IMR-90 (cell line): ENCODE data around the gene BARX1. TPM values are rescaled to one million over a fixed set of nuclear protein-coding genes. Genes with fewer than 3 reads are reported as not detected.

ENCODE experiments used
- ATAC-seq: fragments of 200-7000 bp; cut with Tn5 transposase; 2 replicates; pipeline ENCODE4 v1.9.1; 2020; ENCODE audit warnings: low read depth, mild to moderate bottlenecking, moderate library complexity
- BruUV-seq: library from RNA; stranded (reverse); fragments of 400-500 nt; replicated peaks from 2 replicates; lab custom pipeline; 2021; lab: Mats Ljungman, UMichigan
- CTCF ChIA-PET: fragments of 300-600 bp; formaldehyde crosslinking; extraction: SDS; loops from one replicate; lab custom pipeline; 2021; ENCODE audit warnings: antibody characterized with exemption; lab: Yijun Ruan, JAX
- POLR2A ChIA-PET: fragments of 300-600 bp; sonication (Branson Sonifier 250); formaldehyde crosslinking; loops from one replicate; lab custom pipeline; 2022; ENCODE audit warnings: antibody characterized with exemption; ENCODE audit not compliant: unreplicated experiment; lab: Charles Lee
- DNase-seq: peaks from one replicate; pipeline ENCODE4 v3.0.0; 2013
- H2AFZ ChIP-seq: replicated peaks from 2 replicates; pipeline ENCODE3; 2013; ENCODE audit warnings: low read length, mild to moderate bottlenecking; ENCODE audit not compliant: poor library complexity
- H2AK5ac ChIP-seq: 2 replicates; pipeline ENCODE4 v1.6.1; 2013; ENCODE audit warnings: low read depth, low read length, inconsistent platforms
- H2AK9ac ChIP-seq: replicated peaks from 2 replicates; pipeline ENCODE3; 2013; ENCODE audit warnings: mild to moderate bottlenecking, low read depth, low read length, moderate library complexity; ENCODE audit not compliant: poor library complexity
- H2BK120ac ChIP-seq: 2 replicates; pipeline ENCODE4 v1.6.1; 2013; ENCODE audit warnings: low read depth, low read length, inconsistent platforms
- H2BK15ac ChIP-seq: 3 replicates; pipeline ENCODE4 v1.6.1; 2013; ENCODE audit warnings: low read depth, low read length, inconsistent platforms
- H2BK20ac ChIP-seq: 2 replicates; pipeline ENCODE4 v1.6.1; 2013; ENCODE audit warnings: low read depth, mild to moderate bottlenecking, inconsistent platforms, low read length, moderate library complexity
- H2BK5ac ChIP-seq: 2 replicates; pipeline ENCODE4 v1.6.1; 2013; ENCODE audit warnings: mild to moderate bottlenecking, low read depth, low read length, inconsistent platforms; ENCODE audit not compliant: poor library complexity, severe bottlenecking
- H3K14ac ChIP-seq: replicated peaks from 2 replicates; pipeline ENCODE4 v1.6.1; 2013; ENCODE audit warnings: low read depth, low read length, inconsistent platforms
- H3K18ac ChIP-seq: 2 replicates; pipeline ENCODE4 v1.6.1; 2013; ENCODE audit warnings: low read depth, low read length, control low read depth
- H3K23ac ChIP-seq: 2 replicates; pipeline ENCODE4 v1.6.1; 2013; ENCODE audit warnings: low read depth, low read length, inconsistent platforms
- H3K27ac ChIP-seq: 2 replicates; pipeline ENCODE4 v1.5.1; 2013; ENCODE audit warnings: mild to moderate bottlenecking, control low read depth, low read length; ENCODE audit not compliant: insufficient read depth
- H3K27me3 ChIP-seq: 2 replicates; pipeline ENCODE4 v1.6.1; 2013; ENCODE audit warnings: low read length; ENCODE audit not compliant: control insufficient read depth, insufficient read depth
- H3K36me3 ChIP-seq: 2 replicates; pipeline ENCODE4 v1.6.1; 2013; ENCODE audit warnings: low read length, mixed read lengths; ENCODE audit not compliant: control insufficient read depth, insufficient read depth
- H3K4ac ChIP-seq: 2 replicates; pipeline ENCODE4 v1.6.1; 2013; ENCODE audit warnings: low read depth, low read length, inconsistent platforms
- H3K4me1 ChIP-seq: 2 replicates; pipeline ENCODE4 v1.6.1; 2013; ENCODE audit warnings: low read length, mixed read lengths; ENCODE audit not compliant: control insufficient read depth, insufficient read depth
- H3K4me2 ChIP-seq: 2 replicates; pipeline ENCODE4 v1.6.1; 2013; ENCODE audit warnings: low read depth, mild to moderate bottlenecking, control low read depth, low read length, moderate library complexity
- H3K4me3 ChIP-seq: 2 replicates; pipeline ENCODE4 v1.5.1; 2013; ENCODE audit warnings: low read depth, mild to moderate bottlenecking, control low read depth, low read length, moderate library complexity; ENCODE audit not compliant: insufficient read depth
- H3K56ac ChIP-seq: 2 replicates; pipeline ENCODE4 v1.6.1; 2013; ENCODE audit warnings: low read length, inconsistent platforms; ENCODE audit not compliant: insufficient read depth; ENCODE audit errors: extremely low read depth
- H3K79me1 ChIP-seq, 2 experiments: 2 replicates each; pipeline ENCODE4 v1.6.1; 2013; ENCODE audit warnings: low read length in 2 of 2, inconsistent platforms in 1 of 2, low read depth in 1 of 2
- H3K9ac ChIP-seq: 2 replicates; pipeline ENCODE4 v1.6.1; 2013; ENCODE audit warnings: low read depth, low read length, control low read depth
- H3K9me1 ChIP-seq: 2 replicates; pipeline ENCODE4 v1.6.1; 2013; ENCODE audit warnings: low read length, inconsistent platforms; ENCODE audit not compliant: insufficient read depth
- H3K9me3 ChIP-seq: 2 replicates; pipeline ENCODE4 v1.6.1; 2013; ENCODE audit warnings: low read length; ENCODE audit not compliant: control insufficient read depth, insufficient read depth
- H4K20me1 ChIP-seq: 2 replicates; pipeline ENCODE4 v1.6.1; 2013; ENCODE audit warnings: low read length, inconsistent platforms; ENCODE audit not compliant: insufficient read depth
- H4K5ac ChIP-seq: 2 replicates; pipeline ENCODE4 v1.6.1; 2013; ENCODE audit warnings: mild to moderate bottlenecking, low read depth, low read length, control low read depth
- H4K8ac ChIP-seq, 2 experiments: 2 replicates each; pipeline ENCODE4 v1.6.1; 2013; ENCODE audit warnings: low read depth in 2 of 2, low read length in 2 of 2, control low read depth in 1 of 2, inconsistent platforms in 1 of 2
- H4K91ac ChIP-seq: 2 replicates; pipeline ENCODE4 v1.6.1; 2013; ENCODE audit warnings: low read depth, low read length, inconsistent platforms; ENCODE audit not compliant: insufficient read depth
- BHLHE40 ChIP-seq: fragments of 150-350 bp; IDR thresholded peaks from 2 replicates; pipeline ENCODE4 v1.6.1; 2016; ENCODE audit warnings: mild to moderate bottlenecking, low read depth, low read length
- MAFK ChIP-seq: IDR thresholded peaks from 2 replicates; pipeline ENCODE4 v1.6.1; 2012; ENCODE audit warnings: low read depth, low read length, improper control_type of control experiment
- MAZ ChIP-seq: IDR thresholded peaks from 2 replicates; pipeline ENCODE4 v1.6.1; 2012; ENCODE audit warnings: low read depth, mild to moderate bottlenecking, low read length, improper control_type of control experiment, moderate library complexity, borderline replicate concordance
- POLR2A ChIP-seq: IDR thresholded peaks from 2 replicates; pipeline ENCODE4 v1.6.1; 2012; ENCODE audit warnings: mild to moderate bottlenecking, low read depth, low read length
- RAD21 ChIP-seq: IDR thresholded peaks from 2 replicates; pipeline ENCODE4 v1.6.1; 2012; ENCODE audit warnings: low read length, improper control_type of control experiment
- RCOR1 ChIP-seq: IDR thresholded peaks from 2 replicates; pipeline ENCODE4 v1.6.1; 2012; ENCODE audit warnings: mild to moderate bottlenecking, low read length, improper control_type of control experiment; ENCODE audit not compliant: insufficient replicate concordance
- RFX5 ChIP-seq: IDR thresholded peaks from 2 replicates; pipeline ENCODE4 v1.8.0; 2012; ENCODE audit warnings: low read depth, mild to moderate bottlenecking, low read length, moderate library complexity
- SMC3 ChIP-seq: fragments of 150-350 bp; IDR thresholded peaks from 2 replicates; pipeline ENCODE4 v1.6.1; 2016; ENCODE audit warnings: low read depth, mild to moderate bottlenecking, antibody characterized with exemption, low read length, moderate library complexity
- WGBS, 2 experiments: methylation state at CpG; one replicate each; pipeline versions ENCODE4 v1.1.5 to v1.1.7; 2013; ENCODE audit warnings: missing lambda C conversion rate in 2 of 2; ENCODE audit not compliant: insufficient read length in 1 of 2; ENCODE audit errors: extremely low coverage in 2 of 2; 5-methylcytosine and 5-hydroxymethylcytosine counted together
- dilution Hi-C: fragments of 300-500 bp; cut with HindIII; formaldehyde crosslinking; loops from one replicate; pipeline ENCODE4 v1.14.3; 2018; ENCODE audit warnings: low sequenced_read_pairs; ENCODE audit not compliant: unreplicated experiment
- in situ Hi-C: fragments of 300-500 bp; cut with MboI; formaldehyde crosslinking; loops from 3 replicates; pipeline ENCODE4 v1.14.3; 2019; ENCODE audit warnings: low sequenced_read_pairs, inconsistent platforms, mixed read lengths
- intact Hi-C: fragments of 100-400 bp; cut with micrococcal nuclease; formaldehyde crosslinking; loops from 2 replicates; pipeline ENCODE4 v1.10.0; 2022
- polyA plus RNA-seq, 3 experiments: library from polyadenylated mRNA; depleted of rRNA; stranded (reverse); fragments of >200 nt; gene quantifications; 2 replicates each; pipeline ENCODE4 v1.2.3, GENCODE V29; 2012; ENCODE audit warnings: low replicate concordance in 1 of 3
- total RNA-seq: library from RNA; depleted of rRNA; stranded (reverse); fragments of >200 nt; gene quantifications from 2 replicates; pipeline ENCODE4 v1.2.3, GENCODE V29; 2012

BARX1 gene
- total and polyA plus RNA-seq, 2 of the 4 experiments (the other 2 are of a cell fraction) = not detected

- in situ Hi-C loops (no loop called here), intact Hi-C loops (no loop called here), dilution Hi-C loops (no loop called here)
- H3K18ac ChIP-seq = no peak overlapping the region
- no peak for ATAC-seq
- H2BK5ac ChIP-seq = no peak overlapping the region
- no peaks in the 10 kb centered on the region for H3K4me1 ChIP-seq
- no peak overlapping the region for H2AFZ ChIP-seq
- no peak for DNase-seq
- H3K4ac ChIP-seq = no peak overlapping the region
- H3K9me1 ChIP-seq = no peaks in the 10 kb centered on the region
- no peak overlapping the region for H3K4me3 ChIP-seq
- ChIA-PET CTCF (no interaction called here), POLR2A (no interaction called here)
- WGBS, 2 experiments = 28% methylated on average over 4 of the region's 6 CpGs; no CpG with 5 or more reads in 1 of the 2 experiments
- no peak for TF ChIP-seq MAZ
- no peak for TF ChIP-seq RAD21
- TF ChIP-seq RCOR1 = no peak
- no peak for TF ChIP-seq POLR2A
- TF ChIP-seq SMC3 = no peak
- TF ChIP-seq MAFK = no peak
- no peak for TF ChIP-seq RFX5
- no peak for TF ChIP-seq BHLHE40
- H2BK120ac ChIP-seq = no peak overlapping the region
- H3K14ac ChIP-seq = no peak overlapping the region
- BruUV-seq = no TSS peak
- H4K5ac ChIP-seq = no peak overlapping the region
- H3K56ac ChIP-seq = no peak overlapping the region
- H2BK20ac ChIP-seq = no peak overlapping the region
- peaks cover 26% of the 10 kb centered on the region for H3K27me3 ChIP-seq
- H2BK15ac ChIP-seq = no peak overlapping the region
- no peaks in the 10 kb centered on the region for H4K20me1 ChIP-seq
- no peak overlapping the region for H2AK9ac ChIP-seq
- H3K4me2 ChIP-seq = no peak overlapping the region
- no peak overlapping the region for H4K91ac ChIP-seq
- no peak overlapping the region for H2AK5ac ChIP-seq
- H3K27ac ChIP-seq = no peak overlapping the region
- H4K8ac ChIP-seq = no peak overlapping the region
- H3K79me1 ChIP-seq = no peaks in the 10 kb centered on the region
- no peaks in the 10 kb centered on the region for H3K9me3 ChIP-seq
- no peak overlapping the region for H3K9ac ChIP-seq
- no peaks in the 10 kb centered on the region for H3K36me3 ChIP-seq
- H3K23ac ChIP-seq = no peak overlapping the region
Observed at GRCh38 chr9:93909242-93909616, 45.9 kb downstream of the BARX1 start.
